Caco-2 (cell line): Measurements from ENCODE around the gene PARP12. TPM values are rescaled to one million over a fixed set of nuclear protein-coding genes. Genes with fewer than 3 reads are reported as not detected.

Experiments
- BruUV-seq: library from RNA; stranded (reverse); fragments of 400-500 nt; replicated peaks from 2 replicates; lab custom pipeline; 2021; lab: Mats Ljungman, UMichigan
- CTCF ChIA-PET: fragments of 300-600 bp; sonication (Branson Sonifier 250); formaldehyde crosslinking; loops from one replicate; lab custom pipeline; 2022; ENCODE audit warnings: antibody characterized with exemption; lab: Charles Lee
- POLR2A ChIA-PET: fragments of 300-600 bp; sonication (Branson Sonifier 250); formaldehyde crosslinking; loops from one replicate; lab custom pipeline; 2022; ENCODE audit warnings: antibody characterized with exemption; lab: Charles Lee
- DNase-seq, 2 experiments: peaks; one replicate each; pipeline versions ENCODE4 v3.0.0 to v3.0.0-alpha.2; 2020 to 2022
- H3K27me3 ChIP-seq: replicated peaks from 2 replicates; pipeline ENCODE4 v1.6.0; 2011; ENCODE audit warnings: low read length; ENCODE audit not compliant: control insufficient read depth, insufficient read depth
- H3K36me3 ChIP-seq: 2 replicates; pipeline ENCODE4 v1.5.1; 2011; ENCODE audit warnings: low read length; ENCODE audit not compliant: control insufficient read depth, insufficient read depth
- H3K4me1 ChIP-seq: fragments of 250-450 bp; sonication (Bioruptor Pico); 2 replicates; pipeline ENCODE4 v1.5.1; 2020; ENCODE audit warnings: mild to moderate bottlenecking
- H3K4me3 ChIP-seq: 2 replicates; pipeline ENCODE4 v1.5.1; 2011; ENCODE audit warnings: low read depth, mild to moderate bottlenecking, control low read depth, low read length
- H3K9me3 ChIP-seq: fragments of 250-450 bp; sonication (Bioruptor Pico); 2 replicates; pipeline ENCODE4 v1.5.1; 2020; ENCODE audit warnings: mild to moderate bottlenecking, moderate library complexity
- H3K27ac Mint-ChIP-seq: one replicate; pipeline ENCODE4 v1.8.0; 2022; ENCODE audit warnings: mixed read lengths; ENCODE audit not compliant: unreplicated experiment
- H3K27me3 Mint-ChIP-seq: one replicate; pipeline ENCODE4 v1.8.0; 2022; ENCODE audit warnings: mixed read lengths; ENCODE audit not compliant: insufficient read depth, unreplicated experiment
- H3K36me3 Mint-ChIP-seq: one replicate; pipeline ENCODE4 v1.8.0; 2022; ENCODE audit warnings: mild to moderate bottlenecking, mixed read lengths; ENCODE audit not compliant: insufficient read depth, unreplicated experiment
- H3K4me1 Mint-ChIP-seq: one replicate; pipeline ENCODE4 v1.8.0; 2022; ENCODE audit warnings: low read depth, mixed read lengths; ENCODE audit not compliant: unreplicated experiment
- H3K4me3 Mint-ChIP-seq: one replicate; pipeline ENCODE4 v1.8.0; 2022; ENCODE audit warnings: mild to moderate bottlenecking, moderate library complexity, mixed read lengths; ENCODE audit not compliant: unreplicated experiment
- H3K9me3 Mint-ChIP-seq: one replicate; pipeline ENCODE4 v1.8.0; 2022; ENCODE audit warnings: mixed read lengths; ENCODE audit not compliant: unreplicated experiment
- CTCF ChIP-seq, 2 experiments: fragments of 200-600 bp in 1 of 2; IDR thresholded peaks; 1 replicate in 1 of 2; 2 replicates in 1 of 2; pipeline versions ENCODE4 v1.5.1 to v1.8.0; 2011 to 2022; ENCODE audit warnings: antibody characterized with exemption in 1 of 2, control low read depth in 1 of 2, inconsistent platforms in 1 of 2, low read depth in 1 of 2, low read length in 1 of 2, mild to moderate bottlenecking in 1 of 2, moderate library complexity in 1 of 2; ENCODE audit not compliant: insufficient read depth in 1 of 2, severe bottlenecking in 1 of 2, unreplicated experiment in 1 of 2
- intact Hi-C: fragments of 100-400 bp; cut with micrococcal nuclease; formaldehyde crosslinking; loops from one replicate; pipeline ENCODE4 v1.10.0; 2022; ENCODE audit not compliant: unreplicated experiment
- total RNA-seq: library from RNA; stranded (reverse); gene quantifications from 2 replicates; pipeline ENCODE4 v1.2.3, GENCODE V29; 2022

The PARP12 gene
- total RNA-seq, 1 experiment from 2014 or later, result 20.2 TPM

- no peak for TF ChIP-seq CTCF (IDR thresholded peaks at IDR 0.05; ENCODE audit: insufficient read depth in 1 of 2, low read depth in 1 of 2, low read length in 1 of 2, severe bottlenecking in 1 of 2, unreplicated experiment in 1 of 2)
- CTCF ChIA-PET, result no interaction called here
- peaks cover 9% of the 10 kb centered on the region for H3K27me3 Mint-ChIP-seq
- H3K36me3 Mint-ChIP-seq, result no peaks in the 10 kb centered on the region
- BruUV-seq, result no TSS peak
- H3K9me3 ChIP-seq, result no peaks in the 10 kb centered on the region
- no peak overlapping the region for H3K27ac Mint-ChIP-seq
- H3K4me3 Mint-ChIP-seq, result no peak overlapping the region
- POLR2A ChIA-PET, result no interaction called here
- H3K4me1 Mint-ChIP-seq, result no peaks in the 10 kb centered on the region
- intact Hi-C loops, result no loop called here
- H3K4me1 ChIP-seq, result no peaks in the 10 kb centered on the region
- no peaks in the 10 kb centered on the region for H3K36me3 ChIP-seq
- no peaks in the 10 kb centered on the region for H3K9me3 Mint-ChIP-seq
- no peak overlapping the region for H3K4me3 ChIP-seq
- no peaks in the 10 kb centered on the region for H3K27me3 ChIP-seq
- no peak for DNase-seq
Observed at GRCh38 chr7:140014123-140014522, 48.6 kb downstream of the PARP12 start.

GRCh38 chr7:140013676-140014075 lies 49.1 kb downstream of the PARP12 start:
- H3K9me3 Mint-ChIP-seq, result no peaks in the 10 kb centered on the region
- peaks cover 9% of the 10 kb centered on the region for H3K27me3 Mint-ChIP-seq
- H3K4me1 ChIP-seq, result no peaks in the 10 kb centered on the region
- DNase-seq, result no peak
- H3K4me1 Mint-ChIP-seq, result no peaks in the 10 kb centered on the region
- H3K36me3 ChIP-seq, result no peaks in the 10 kb centered on the region
- no peak overlapping the region for H3K4me3 ChIP-seq
- intact Hi-C loops, result no loop called here
- H3K9me3 ChIP-seq, result no peaks in the 10 kb centered on the region
- CTCF ChIA-PET, result interaction anchor here (0.6 kb wide), 1 partner anchor 444 kb away, joined by 3 read pairs; no protein-coding TSS in a partner anchor
- POLR2A ChIA-PET, result no interaction called here
- BruUV-seq, result no TSS peak
- no peaks in the 10 kb centered on the region for H3K36me3 Mint-ChIP-seq
- H3K4me3 Mint-ChIP-seq, result no peak overlapping the region
- no peaks in the 10 kb centered on the region for H3K27me3 ChIP-seq
- TF ChIP-seq CTCF (IDR thresholded peaks at IDR 0.05; ENCODE audit: insufficient read depth in 1 of 2, low read depth in 1 of 2, low read length in 1 of 2, severe bottlenecking in 1 of 2, unreplicated experiment in 1 of 2), result no peak
- no peak overlapping the region for H3K27ac Mint-ChIP-seq

DNA sequence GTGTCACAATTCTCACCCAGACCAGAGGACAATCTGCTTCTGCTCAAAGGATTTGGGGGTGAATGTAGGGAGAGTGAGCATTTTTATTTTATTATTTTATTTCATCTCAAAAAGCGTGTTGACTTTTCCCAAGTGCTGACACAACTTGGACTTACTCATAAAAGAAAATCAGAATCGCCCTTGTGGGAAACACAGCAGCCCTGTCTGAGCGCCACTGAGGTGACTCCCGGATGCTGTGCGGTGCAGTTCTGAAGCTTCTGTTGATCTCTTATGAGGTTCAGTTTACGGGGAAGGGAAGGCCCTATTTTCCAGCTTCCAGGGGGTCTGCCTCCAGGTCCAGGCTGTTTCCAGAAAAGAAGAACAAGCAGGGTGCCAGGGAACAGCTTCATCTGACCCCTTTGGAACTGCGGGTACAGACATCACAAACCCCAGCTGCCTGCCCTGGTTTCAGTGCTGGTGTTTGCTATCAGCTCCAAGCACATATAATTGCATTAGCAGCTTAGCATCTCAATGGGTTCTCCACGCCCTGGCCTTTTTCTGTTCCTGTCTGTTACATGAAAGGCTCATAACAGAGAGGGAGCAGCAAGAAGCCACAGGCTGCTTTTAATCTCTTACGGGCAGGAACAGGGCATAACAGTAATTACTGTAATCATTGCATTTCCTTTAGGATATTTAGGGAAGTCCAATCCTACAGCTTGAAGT lies 52.4 kb downstream of the PARP12 start:
- no peaks in the 10 kb centered on the region for H3K36me3 ChIP-seq
- H3K27me3 ChIP-seq, result no peaks in the 10 kb centered on the region
- CTCF ChIA-PET, result no interaction called here
- Mint-ChIP-seq H3K27ac (no peak overlapping the region), H3K36me3 (no peaks in the 10 kb centered on the region), H3K27me3 (peaks cover 9% of the 10 kb centered on the region), H3K9me3 (no peaks in the 10 kb centered on the region), H3K4me1 (no peaks in the 10 kb centered on the region), H3K4me3 (no peak overlapping the region)
- BruUV-seq, result no TSS peak
- intact Hi-C loops, result no loop called here
- TF ChIP-seq CTCF (IDR thresholded peaks at IDR 0.05; ENCODE audit: insufficient read depth in 1 of 2, low read depth in 1 of 2, low read length in 1 of 2, severe bottlenecking in 1 of 2, unreplicated experiment in 1 of 2), result no peak
- no peaks in the 10 kb centered on the region for H3K9me3 ChIP-seq
- POLR2A ChIA-PET, result no interaction called here
- DNase-seq, result no peak
- no peaks in the 10 kb centered on the region for H3K4me1 ChIP-seq
- H3K4me3 ChIP-seq, result no peak overlapping the region
